ENCODE results near the gene NECAB3. TPM values are rescaled to one million over a fixed set of nuclear protein-coding genes. Genes with fewer than 3 reads are reported as not detected.

Gene NECAB3
- total and polyA plus RNA-seq, 2 of the 13 experiments (the other 11 are each of a cell fraction or from before 2014, with no cell fraction given), result 61.5 to 65.5 TPM

- TF ChIP-seq MYC (CRISPR knock-in tag; IDR thresholded peaks at IDR 0.05; ENCODE audit: borderline replicate concordance) (peak; percentile 81), ZNF589 (CRISPR knock-in tag; conservative IDR thresholded peaks at IDR 0.05) (no peak; the same call in 1 of the 2 replicates), YEATS4 (CRISPR knock-in tag; IDR thresholded peaks at IDR 0.05; ENCODE audit: borderline replicate concordance) (peak; percentile 97), SOX5 (CRISPR knock-in tag; IDR thresholded peaks at IDR 0.05; ENCODE audit: borderline replicate concordance) (no peak; the same call in 1 of the 2 replicates), ADNP (CRISPR knock-in tag; IDR thresholded peaks at IDR 0.05) (no peak), CENPBD1 (CRISPR knock-in tag; IDR thresholded peaks at IDR 0.05; ENCODE audit: borderline replicate concordance, low read depth) (no peak; the same call in 1 of the 2 replicates), IRF1 (CRISPR knock-in tag; IDR thresholded peaks at IDR 0.05; ENCODE audit: low read depth) (no peak), DMTF1 (CRISPR knock-in tag; IDR thresholded peaks at IDR 0.05) (0 out of 2 replicates have a peak, but pooled peaks have one; percentile 86), ZSCAN20 (CRISPR knock-in tag; IDR thresholded peaks at IDR 0.05; ENCODE audit: borderline replicate concordance) (peak; percentile 82; the same call in 1 of the 2 replicates), FOXP1 (IDR thresholded peaks at IDR 0.05) (no peak), FOXP1 (CRISPR knock-in tag; IDR thresholded peaks at IDR 0.05) (peak; percentile 25; the same call in 1 of the 2 replicates), SRF (IDR thresholded peaks at IDR 0.05; ENCODE audit: low read depth, low read length) (no peak), PHB2 (IDR thresholded peaks at IDR 0.05; ENCODE audit: partially characterized antibody) (no peak), ZNF780A (CRISPR knock-in tag; IDR thresholded peaks at IDR 0.05) (0 out of 2 replicates have a peak, but pooled peaks have one; percentile 57), PCBP2 (optimal IDR thresholded peaks at IDR 0.05; ENCODE audit: low read depth, low read length, poor library complexity, severe bottlenecking) (no peak), ZNF235 (CRISPR knock-in tag; IDR thresholded peaks at IDR 0.05; ENCODE audit: borderline replicate concordance) (peak; percentile 96), HOXA7 (CRISPR knock-in tag; IDR thresholded peaks at IDR 0.05) (no peak), ZNF605 (CRISPR knock-in tag; IDR thresholded peaks at IDR 0.05) (peak; percentile 63; the same call in 1 of the 2 replicates), ZBTB44 (CRISPR knock-in tag; IDR thresholded peaks at IDR 0.05) (no peak), NR1H2 (CRISPR knock-in tag; IDR thresholded peaks at IDR 0.05; ENCODE audit: borderline replicate concordance, low read depth) (no peak), MAZ (IDR thresholded peaks at IDR 0.05; ENCODE audit: borderline replicate concordance, low read depth, low read length) (no peak), MAZ (CRISPR knock-in tag; IDR thresholded peaks at IDR 0.05; ENCODE audit: low read depth) (peak; percentile 86), ZBTB46 (CRISPR knock-in tag; IDR thresholded peaks at IDR 0.05; ENCODE audit: borderline replicate concordance) (peak; percentile 96)
Observed at GRCh38 chr20:33674294-33675135, at the start of gene NECAB3 (continued).
